Esophagus (tissue), 2 donors: ENCODE measurements around the gene CACNA1B. TPM values are rescaled to one million over a fixed set of nuclear protein-coding genes. Genes with fewer than 3 reads are reported as not detected.

ENCODE experiments used
- H3K27ac ChIP-seq, 2 donors: one replicate each; pipeline ENCODE4 v1.5.1; 2013; ENCODE audit warnings: low read depth in 2 of 2, mild to moderate bottlenecking in 2 of 2, inconsistent platforms in 1 of 2, low read length in 1 of 2, moderate library complexity in 1 of 2
- H3K27me3 ChIP-seq, 2 donors: one replicate each; pipeline ENCODE4 v1.6.1; 2013; ENCODE audit warnings: low read length in 2 of 2, control low read depth in 1 of 2, mild to moderate bottlenecking in 1 of 2; ENCODE audit not compliant: insufficient read depth in 2 of 2, control insufficient read depth in 1 of 2
- H3K36me3 ChIP-seq, 2 donors: one replicate each; pipeline ENCODE4 v1.6.1; 2013; ENCODE audit warnings: low read length in 1 of 2; ENCODE audit not compliant: control insufficient read depth in 2 of 2, insufficient read depth in 2 of 2
- H3K4me1 ChIP-seq, 2 donors: one replicate each; pipeline ENCODE4 v1.6.1; 2013; ENCODE audit warnings: low read length in 1 of 2; ENCODE audit not compliant: control insufficient read depth in 2 of 2, insufficient read depth in 2 of 2
- H3K4me3 ChIP-seq, 2 donors: one replicate each; pipeline ENCODE4 v1.5.1; 2013; ENCODE audit warnings: low read length in 2 of 2, mild to moderate bottlenecking in 2 of 2, low read depth in 1 of 2, moderate library complexity in 1 of 2
- H3K9me3 ChIP-seq, 2 donors: one replicate each; pipeline ENCODE4 v1.6.1; 2013; ENCODE audit warnings: mild to moderate bottlenecking in 2 of 2, low read depth in 1 of 2, low read length in 1 of 2, moderate library complexity in 1 of 2; ENCODE audit not compliant: control insufficient read depth in 2 of 2, insufficient read depth in 1 of 2
- WGBS, 2 donors: extraction: QIAGEN DNeasy Blood & Tissue Kit; methylation state at CpG; one replicate each; pipeline ENCODE4 v1.1.7; 2013; 5-methylcytosine and 5-hydroxymethylcytosine counted together
- polyA plus RNA-seq, 2 donors: library from polyadenylated mRNA; stranded (reverse); fragments of 200-250 nt; gene quantifications; one replicate each; pipeline ENCODE4 v1.2.3, GENCODE V29; 2013
- donor health status: healthy with polysubstance abuse.
- donor health status: Bipolar disorder and iron deficiency.

Gene CACNA1B
- polyA plus RNA-seq, 2 donors: under 0.01 TPM

GRCh38 chr9:137970098-137970497 is 92.5 kb downstream of the CACNA1B start:
- H3K4me1 ChIP-seq: no peaks in the 10 kb centered on the region
- H3K27me3 ChIP-seq: peaks cover 0 to 3% of the 10 kb centered on the region in 2 donors
- H3K4me3 ChIP-seq: no peak overlapping the region
- H3K27ac ChIP-seq: no peak overlapping the region
- peaks cover 0 to 2% of the 10 kb centered on the region in 2 donors for H3K9me3 ChIP-seq
- H3K36me3 ChIP-seq: no peaks in the 10 kb centered on the region

- H3K27ac ChIP-seq: no peak overlapping the region
- WGBS, 2 donors: 81 to 82% methylated on average over 18 of the region's 18 CpGs
- H3K4me1 ChIP-seq: no peaks in the 10 kb centered on the region
- no peak overlapping the region for H3K4me3 ChIP-seq
- no peaks in the 10 kb centered on the region for H3K36me3 ChIP-seq
- H3K9me3 ChIP-seq: peaks cover 0 to 2% of the 10 kb centered on the region in 2 donors
- H3K27me3 ChIP-seq: peaks cover 0 to 3% of the 10 kb centered on the region in 2 donors
Observed at GRCh38 chr9:137970686-137971476, 93.3 kb downstream of the CACNA1B start.

GRCh38 chr9:137971477-137972138 is 94.0 kb downstream of the CACNA1B start:
- Histone ChIP-seq H3K4me3 (no peak overlapping the region), H3K36me3 (no peaks in the 10 kb centered on the region), H3K27me3 (peaks cover 0 to 3% of the 10 kb centered on the region in 2 donors), H3K9me3 (peaks cover 0 to 2% of the 10 kb centered on the region in 2 donors), H3K27ac (no peak overlapping the region), H3K4me1 (no peaks in the 10 kb centered on the region)
- WGBS, 2 donors: 87 to 89% methylated on average over 16 of the region's 16 CpGs

- H3K4me1 ChIP-seq: no peaks in the 10 kb centered on the region
- 84% methylated on average over 16 of the region's 16 CpGs for WGBS, 2 donors
- peaks cover 0 to 3% of the 10 kb centered on the region in 2 donors for H3K27me3 ChIP-seq
- no peak overlapping the region for H3K4me3 ChIP-seq
- peaks cover 0 to 2% of the 10 kb centered on the region in 2 donors for H3K9me3 ChIP-seq
- no peak overlapping the region for H3K27ac ChIP-seq
- H3K36me3 ChIP-seq: no peaks in the 10 kb centered on the region
Observed at GRCh38 chr9:137972355-137972987, 94.9 kb downstream of the CACNA1B start.

GRCh38 chr9:137972988-137973470 is 95.4 kb downstream of the CACNA1B start:
- no peak overlapping the region for H3K27ac ChIP-seq
- peaks cover 0 to 2% of the 10 kb centered on the region in 2 donors for H3K9me3 ChIP-seq
- WGBS, 2 donors: 77 to 82% methylated on average over 13 of the region's 13 CpGs
- H3K4me3 ChIP-seq: no peak overlapping the region
- H3K36me3 ChIP-seq: no peaks in the 10 kb centered on the region
- H3K27me3 ChIP-seq: peaks cover 0 to 3% of the 10 kb centered on the region in 2 donors
- H3K4me1 ChIP-seq: no peaks in the 10 kb centered on the region

- Histone ChIP-seq H3K27ac (no peak overlapping the region), H3K4me1 (no peaks in the 10 kb centered on the region), H3K9me3 (peaks cover 0 to 2% of the 10 kb centered on the region in 2 donors), H3K36me3 (no peaks in the 10 kb centered on the region), H3K27me3 (peaks cover 0 to 3% of the 10 kb centered on the region in 2 donors), H3K4me3 (no peak overlapping the region)
- 75 to 82% methylated on average over 10 of the region's 10 CpGs for WGBS, 2 donors
Observed at GRCh38 chr9:137973829-137974416, 96.3 kb downstream of the CACNA1B start.

- Histone ChIP-seq H3K4me3 (no peak overlapping the region), H3K36me3 (no peaks in the 10 kb centered on the region), H3K9me3 (no peaks in the 10 kb centered on the region), H3K27ac (no peak overlapping the region), H3K27me3 (peaks cover 0 to 3% of the 10 kb centered on the region in 2 donors), H3K4me1 (no peaks in the 10 kb centered on the region)
- WGBS, 2 donors: 83 to 85% methylated on average over 15 of the region's 15 CpGs
Observed at GRCh38 chr9:137974746-137975526, 97.4 kb downstream of the CACNA1B start.

GRCh38 chr9:137975527-137975913 is 97.9 kb downstream of the CACNA1B start:
- Histone ChIP-seq H3K4me1 (no peaks in the 10 kb centered on the region), H3K36me3 (no peaks in the 10 kb centered on the region), H3K4me3 (no peak overlapping the region), H3K27me3 (peaks cover 0 to 3% of the 10 kb centered on the region in 2 donors), H3K9me3 (no peaks in the 10 kb centered on the region), H3K27ac (no peak overlapping the region)
- 83 to 84% methylated on average over 6 of the region's 6 CpGs for WGBS, 2 donors
